Cardiac atrium fibroblast (primary cell): ENCODE results near the gene SIKE1. TPM values are rescaled to one million over a fixed set of nuclear protein-coding genes. Genes with fewer than 3 reads are reported as not detected.

Source experiments
- total RNA-seq: library from RNA; depleted of rRNA; stranded (reverse); fragments of >200 nt; gene quantifications from 2 replicates; pipeline ENCODE4 v1.2.3, GENCODE V29; 2015

The SIKE1 gene
- total RNA-seq: 30.7 and 62.4 TPM in 2 replicates

DNA sequence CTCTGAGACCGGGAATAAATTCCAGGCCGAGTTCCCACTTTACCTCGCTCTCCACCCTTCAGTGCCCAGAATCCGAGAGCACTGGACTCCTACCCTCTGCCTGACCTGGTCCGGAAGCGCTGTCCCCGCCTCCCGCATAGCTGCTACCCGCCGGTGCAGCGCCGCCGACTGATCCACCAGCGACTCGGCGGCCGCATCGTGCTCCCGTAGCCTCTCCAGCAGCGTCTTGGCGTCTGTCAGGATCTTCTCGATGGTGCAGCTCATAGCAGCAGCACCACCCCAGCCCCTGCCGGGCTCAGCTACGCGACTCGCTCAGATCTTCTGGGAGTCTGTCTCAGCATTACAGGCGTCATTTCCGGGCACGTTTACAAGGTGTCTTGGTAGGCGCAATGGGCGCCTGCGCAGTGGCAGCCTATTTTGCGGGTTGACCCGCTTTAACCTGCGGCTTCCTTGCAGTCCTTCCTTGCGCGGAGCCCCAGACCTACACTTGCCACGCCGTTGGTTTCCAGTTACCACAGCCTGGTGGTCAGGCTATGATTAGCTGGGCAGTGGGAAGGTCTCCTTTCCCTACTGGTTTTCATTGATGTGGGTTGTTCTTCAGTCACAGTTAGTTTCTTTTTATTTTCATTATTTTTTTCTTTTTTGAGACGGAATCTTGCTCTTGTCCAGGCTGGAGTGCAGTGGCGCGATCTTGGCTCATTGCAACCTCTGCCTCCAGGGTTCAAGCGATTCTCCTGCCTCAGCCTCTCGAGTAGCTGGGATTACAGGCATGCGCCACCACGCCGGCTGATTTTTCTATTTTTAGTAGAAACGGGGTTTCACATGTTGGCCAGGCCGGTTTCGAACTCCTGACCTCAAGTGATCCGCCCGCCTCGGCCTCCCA, at the start of gene SIKE1:
TSS of gene SIKE1 (minus strand) at position 342 of the 883 bp plus-strand sequence. CDS start at position 264, 78 bp downstream.

DNA sequence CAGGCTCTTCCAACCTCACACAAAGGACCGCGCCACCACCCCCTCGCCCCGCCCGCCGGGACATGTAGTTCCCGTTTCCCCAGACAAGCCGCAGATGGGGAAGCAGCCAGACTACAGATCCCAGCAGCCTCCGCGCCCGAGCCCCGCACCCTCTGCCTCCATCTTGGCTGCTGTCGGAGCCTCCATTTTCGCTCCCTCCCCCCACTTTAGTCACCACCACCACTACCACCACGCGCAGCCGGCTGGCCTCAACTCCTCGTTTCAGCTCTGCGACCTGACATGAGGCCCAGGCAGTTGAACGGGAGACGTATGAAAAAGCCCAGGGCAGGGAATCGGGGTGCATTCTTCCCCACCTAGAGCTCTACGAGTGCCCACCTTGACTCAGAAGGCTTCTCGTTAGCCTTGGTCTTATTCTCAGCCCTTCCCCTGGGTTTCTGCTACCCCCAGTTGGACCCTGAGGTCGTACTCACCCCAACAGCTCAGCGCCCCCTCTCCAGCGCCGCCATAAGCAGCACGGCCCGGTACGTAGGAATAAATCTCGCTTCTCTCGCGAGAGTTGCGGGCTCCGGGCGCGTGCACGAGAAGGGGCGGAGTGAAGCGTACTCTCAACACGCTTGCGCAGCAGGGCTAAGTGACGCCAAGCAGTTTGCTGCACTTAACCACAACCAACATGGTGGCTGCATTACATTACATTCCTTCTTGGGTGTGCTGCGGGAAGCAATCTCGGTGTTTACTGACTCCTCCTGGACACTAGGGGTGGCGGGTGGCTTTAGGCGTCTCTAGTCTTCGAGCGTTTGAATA, 22.8 kb downstream of the SIKE1 start, which contains the start of gene CSDE1:
TSS of gene CSDE1 (minus strand) at position 530 of the 801 bp plus-strand sequence. CDS start 18,094 bp downstream, outside the sequence.

Other genes starting within 250 kb of the SIKE1 start
- 24.2 and 29.8 TPM in 2 replicates for gene BCAS2, start 199.1 kb downstream of the SIKE1 start, total RNA-seq
- gene DENND2C, start 110.6 kb downstream of the SIKE1 start, total RNA-seq: 0.54 and 1.9 TPM in 2 replicates
- gene AMPD1, start 85.1 kb downstream of the SIKE1 start, total RNA-seq: not detected in 2 replicates
- gene NRAS, start 63.9 kb downstream of the SIKE1 start, total RNA-seq: 43.7 and 47.1 TPM in 2 replicates
- gene CSDE1, start 22.7 kb downstream of the SIKE1 start, total RNA-seq: 533 and 591 TPM in 2 replicates
- not detected in 2 replicates for gene SYCP1, start 74.2 kb upstream of the SIKE1 start, total RNA-seq
- not detected in 2 replicates for gene TSHB, start 249.1 kb upstream of the SIKE1 start, total RNA-seq